GM23338 (cell line): ENCODE results near the gene ANXA3. TPM values are rescaled to one million over a fixed set of nuclear protein-coding genes. Genes with fewer than 3 reads are reported as not detected.

Source experiments
- ATAC-seq: fragments of 200-7000 bp; cut with Tn5 transposase; 3 replicates; pipeline ENCODE4 v1.9.1; 2020
- DNase-seq: peaks from one replicate; pipeline ENCODE4 v3.0.0-alpha.2; 2015; ENCODE audit warnings: low spot score
- H2AFZ ChIP-seq: fragments of 200-600 bp; sonication (generic); 2 replicates; pipeline ENCODE4 v1.8.0; 2016; ENCODE audit warnings: antibody characterized with exemption, mild to moderate bottlenecking, moderate library complexity
- H3F3A ChIP-seq: fragments of 200-600 bp; sonication (generic); replicated peaks from 2 replicates; pipeline ENCODE4 v1.8.0; 2017; ENCODE audit warnings: antibody characterized with exemption, mixed run types, low read depth
- H3K27ac ChIP-seq: fragments of 200-600 bp; sonication (generic); 2 replicates; pipeline ENCODE4 v1.6.1; 2016; ENCODE audit warnings: low read depth
- H3K27me3 ChIP-seq: fragments of 200-600 bp; sonication (generic); 2 replicates; pipeline ENCODE4 v1.8.0; 2016; ENCODE audit warnings: mild to moderate bottlenecking, mixed run types, moderate library complexity; ENCODE audit not compliant: insufficient read depth
- H3K36me3 ChIP-seq: fragments of 200-600 bp; sonication (generic); 2 replicates; pipeline ENCODE4 v1.8.0; 2016; ENCODE audit warnings: mild to moderate bottlenecking; ENCODE audit not compliant: insufficient read depth
- H3K4me1 ChIP-seq: fragments of 200-600 bp; sonication (generic); 2 replicates; pipeline ENCODE4 v1.8.0; 2016; ENCODE audit warnings: mild to moderate bottlenecking, moderate library complexity; ENCODE audit not compliant: insufficient read depth
- H3K4me2 ChIP-seq: fragments of 200-600 bp; sonication (generic); 2 replicates; pipeline ENCODE4 v1.7.1; 2017; ENCODE audit warnings: mixed run types
- H3K4me3 ChIP-seq: fragments of 200-600 bp; sonication (generic); 2 replicates; pipeline ENCODE4 v1.6.1; 2016; ENCODE audit warnings: mixed run types
- H3K79me2 ChIP-seq: fragments of 200-600 bp; sonication (generic); replicated peaks from 2 replicates; pipeline ENCODE4 v1.8.0; 2017; ENCODE audit warnings: mild to moderate bottlenecking; ENCODE audit not compliant: insufficient read depth
- H3K9me2 ChIP-seq: fragments of 200-600 bp; sonication (generic); 2 replicates; pipeline ENCODE4 v1.8.0; 2017; ENCODE audit not compliant: insufficient read depth
- H4K20me1 ChIP-seq: fragments of 200-600 bp; sonication (generic); replicated peaks from 2 replicates; pipeline ENCODE4 v1.8.0; 2017; ENCODE audit warnings: mild to moderate bottlenecking; ENCODE audit not compliant: insufficient read depth
- H3K27ac Mint-ChIP-seq: 2 replicates; pipeline ENCODE4 v1.8.0; 2020; ENCODE audit warnings: inconsistent platforms, mild to moderate bottlenecking, moderate library complexity, mixed read lengths
- H3K27me3 Mint-ChIP-seq: 3 replicates; pipeline ENCODE4 v1.8.0; 2022; ENCODE audit warnings: low read depth, mild to moderate bottlenecking, moderate library complexity, mixed read lengths, inconsistent platforms; ENCODE audit not compliant: insufficient read depth, poor library complexity
- H3K36me3 Mint-ChIP-seq: 3 replicates; pipeline ENCODE4 v1.8.0; 2021; ENCODE audit warnings: low read depth, mild to moderate bottlenecking, inconsistent platforms, moderate library complexity, mixed read lengths
- H3K4me1 Mint-ChIP-seq: 3 replicates; pipeline ENCODE4 v1.8.0; 2020; ENCODE audit warnings: mild to moderate bottlenecking, inconsistent platforms, mixed read lengths
- H3K4me3 Mint-ChIP-seq: 3 replicates; pipeline ENCODE4 v1.8.0; 2021; ENCODE audit warnings: moderate library complexity, mild to moderate bottlenecking, inconsistent platforms, mixed read lengths
- H3K9me3 Mint-ChIP-seq: 3 replicates; pipeline ENCODE4 v1.8.0; 2020; ENCODE audit warnings: moderate library complexity, mild to moderate bottlenecking, inconsistent platforms, mixed read lengths
- CREB1 ChIP-seq: fragments of 250-450 bp; sonication (Bioruptor Pico); IDR thresholded peaks from 2 replicates; pipeline ENCODE4 v1.5.0; 2020; ENCODE audit warnings: low read depth, mild to moderate bottlenecking, moderate library complexity
- EZH2phosphoT487 ChIP-seq: fragments of 200-600 bp; sonication (generic); IDR thresholded peaks from one replicate; pipeline ENCODE4 v1.8.1; 2018; ENCODE audit warnings: antibody characterized with exemption; ENCODE audit not compliant: unreplicated experiment
- JUNB ChIP-seq: IDR thresholded peaks from one replicate; pipeline ENCODE4 v1.6.1; 2016; ENCODE audit warnings: antibody characterized with exemption; ENCODE audit not compliant: unreplicated experiment
- NANOG ChIP-seq: IDR thresholded peaks from 2 replicates; pipeline ENCODE4 v1.6.1; 2016; ENCODE audit warnings: antibody characterized with exemption, borderline replicate concordance
- POLR2AphosphoS5 ChIP-seq: IDR thresholded peaks from 2 replicates; pipeline ENCODE4 v1.6.1; 2016; ENCODE audit warnings: antibody characterized with exemption, low read depth
- STAT1 ChIP-seq: IDR thresholded peaks from one replicate; pipeline ENCODE4 v1.6.1; 2016; ENCODE audit warnings: antibody characterized with exemption; ENCODE audit not compliant: unreplicated experiment
- ZNF114 ChIP-seq: fragments of 250-450 bp; sonication (Bioruptor Pico); IDR thresholded peaks from 2 replicates; pipeline ENCODE4 v1.5.0; 2020; ENCODE audit warnings: mild to moderate bottlenecking, moderate library complexity
- ZNF331 ChIP-seq: fragments of 250-450 bp; sonication (Bioruptor Pico); IDR thresholded peaks from 2 replicates; pipeline ENCODE4 v1.5.0; 2020; ENCODE audit warnings: low read depth, mild to moderate bottlenecking, moderate library complexity
- polyA plus RNA-seq: library from polyadenylated mRNA; unstranded; fragments of >200 nt; fragmentation: Nextera tagmentation; extraction: Ambion mirVana; gene quantifications from 2 replicates; pipeline ENCODE4 v1.2.1, GENCODE V29; 2016
- total RNA-seq: library from RNA; depleted of rRNA; stranded (reverse); fragments of >200 nt; shearing (Covaris generic); gene quantifications from 2 replicates; pipeline ENCODE4 v1.2.3, GENCODE V29; 2014
- TF ChIP-seq, protein P1 (sequence below): fragments of 250-450 bp; sonication (Bioruptor Pico); IDR thresholded peaks from 2 replicates; pipeline ENCODE4 v1.5.0; 2020; ENCODE audit warnings: mild to moderate bottlenecking, moderate library complexity
- TF ChIP-seq, protein P2 (sequence below): IDR thresholded peaks from one replicate; pipeline ENCODE4 v1.6.1; 2018; ENCODE audit warnings: antibody characterized with exemption; ENCODE audit not compliant: unreplicated experiment

ANXA3 gene
- total and polyA plus RNA-seq, 2 experiments from 2014 or later, result 20.3 to 31.5 TPM

DNA sequence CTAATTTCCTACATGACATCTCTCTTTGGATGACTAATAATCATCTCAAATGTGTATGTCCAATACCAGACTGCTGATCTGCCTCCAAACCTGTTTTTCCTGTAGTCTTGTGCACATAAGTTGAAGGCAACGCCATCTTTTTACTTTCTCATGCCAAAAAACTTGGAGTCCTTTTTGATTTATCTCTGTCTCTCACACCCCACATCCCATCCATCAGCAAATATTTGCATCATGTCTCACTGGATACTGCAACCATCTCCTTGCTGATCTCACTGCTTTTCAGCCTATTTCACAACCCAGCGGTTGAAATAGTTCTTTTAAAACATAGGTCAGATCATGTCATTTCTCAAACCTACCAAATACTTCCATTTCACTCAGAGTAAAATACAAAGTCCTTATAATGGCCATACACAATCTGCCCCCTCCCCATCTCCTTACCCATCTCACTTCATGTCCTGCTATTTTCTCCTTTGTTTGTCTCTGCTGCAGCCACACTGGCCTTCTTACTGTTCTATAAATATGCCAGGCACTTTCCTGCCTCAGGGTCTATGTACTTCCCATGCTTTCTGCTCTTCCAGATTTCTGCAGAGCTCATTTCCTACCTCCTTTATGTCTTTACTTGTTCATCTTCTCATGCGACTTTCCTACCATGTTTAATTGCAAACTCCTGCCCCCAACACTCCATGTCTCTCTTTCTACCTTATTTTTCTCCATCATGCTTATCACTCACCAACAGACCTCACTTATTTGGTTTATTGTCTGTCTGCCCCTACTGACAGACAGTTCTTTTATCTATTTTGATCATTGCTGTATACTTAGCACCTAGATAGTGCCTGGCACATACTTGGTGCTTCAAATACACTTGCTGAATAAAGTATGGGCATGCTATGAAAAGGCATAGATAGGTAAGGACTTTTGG, 98.8 kb downstream of the ANXA3 start:
- Histone ChIP-seq H3K79me2 (no peaks in the 10 kb centered on the region), H2AFZ (no peak overlapping the region), H3K9me2 (no peaks in the 10 kb centered on the region; the same call in 1 of the 2 replicates), H3K4me2 (no peak overlapping the region), H3K27ac (no peak overlapping the region), H3K36me3 (no peaks in the 10 kb centered on the region), H3K4me3 (no peak overlapping the region), H3K27me3 (no peaks in the 10 kb centered on the region), H3K4me1 (0 out of 2 replicates have a peak, but pooled peaks cover 9% of the 10 kb centered on the region), H4K20me1 (no peaks in the 10 kb centered on the region), H3F3A (no peaks in the 10 kb centered on the region)
- Mint-ChIP-seq H3K27ac (no peak overlapping the region), H3K4me3 (no peak overlapping the region), H3K9me3 (no peaks in the 10 kb centered on the region), H3K27me3 (peaks cover 2% of the 10 kb centered on the region), H3K4me1 (peaks cover 5% of the 10 kb centered on the region; the same call in 1 of the 3 replicates), H3K36me3 (no peaks in the 10 kb centered on the region)
- TF ChIP-seq, protein P1, sequence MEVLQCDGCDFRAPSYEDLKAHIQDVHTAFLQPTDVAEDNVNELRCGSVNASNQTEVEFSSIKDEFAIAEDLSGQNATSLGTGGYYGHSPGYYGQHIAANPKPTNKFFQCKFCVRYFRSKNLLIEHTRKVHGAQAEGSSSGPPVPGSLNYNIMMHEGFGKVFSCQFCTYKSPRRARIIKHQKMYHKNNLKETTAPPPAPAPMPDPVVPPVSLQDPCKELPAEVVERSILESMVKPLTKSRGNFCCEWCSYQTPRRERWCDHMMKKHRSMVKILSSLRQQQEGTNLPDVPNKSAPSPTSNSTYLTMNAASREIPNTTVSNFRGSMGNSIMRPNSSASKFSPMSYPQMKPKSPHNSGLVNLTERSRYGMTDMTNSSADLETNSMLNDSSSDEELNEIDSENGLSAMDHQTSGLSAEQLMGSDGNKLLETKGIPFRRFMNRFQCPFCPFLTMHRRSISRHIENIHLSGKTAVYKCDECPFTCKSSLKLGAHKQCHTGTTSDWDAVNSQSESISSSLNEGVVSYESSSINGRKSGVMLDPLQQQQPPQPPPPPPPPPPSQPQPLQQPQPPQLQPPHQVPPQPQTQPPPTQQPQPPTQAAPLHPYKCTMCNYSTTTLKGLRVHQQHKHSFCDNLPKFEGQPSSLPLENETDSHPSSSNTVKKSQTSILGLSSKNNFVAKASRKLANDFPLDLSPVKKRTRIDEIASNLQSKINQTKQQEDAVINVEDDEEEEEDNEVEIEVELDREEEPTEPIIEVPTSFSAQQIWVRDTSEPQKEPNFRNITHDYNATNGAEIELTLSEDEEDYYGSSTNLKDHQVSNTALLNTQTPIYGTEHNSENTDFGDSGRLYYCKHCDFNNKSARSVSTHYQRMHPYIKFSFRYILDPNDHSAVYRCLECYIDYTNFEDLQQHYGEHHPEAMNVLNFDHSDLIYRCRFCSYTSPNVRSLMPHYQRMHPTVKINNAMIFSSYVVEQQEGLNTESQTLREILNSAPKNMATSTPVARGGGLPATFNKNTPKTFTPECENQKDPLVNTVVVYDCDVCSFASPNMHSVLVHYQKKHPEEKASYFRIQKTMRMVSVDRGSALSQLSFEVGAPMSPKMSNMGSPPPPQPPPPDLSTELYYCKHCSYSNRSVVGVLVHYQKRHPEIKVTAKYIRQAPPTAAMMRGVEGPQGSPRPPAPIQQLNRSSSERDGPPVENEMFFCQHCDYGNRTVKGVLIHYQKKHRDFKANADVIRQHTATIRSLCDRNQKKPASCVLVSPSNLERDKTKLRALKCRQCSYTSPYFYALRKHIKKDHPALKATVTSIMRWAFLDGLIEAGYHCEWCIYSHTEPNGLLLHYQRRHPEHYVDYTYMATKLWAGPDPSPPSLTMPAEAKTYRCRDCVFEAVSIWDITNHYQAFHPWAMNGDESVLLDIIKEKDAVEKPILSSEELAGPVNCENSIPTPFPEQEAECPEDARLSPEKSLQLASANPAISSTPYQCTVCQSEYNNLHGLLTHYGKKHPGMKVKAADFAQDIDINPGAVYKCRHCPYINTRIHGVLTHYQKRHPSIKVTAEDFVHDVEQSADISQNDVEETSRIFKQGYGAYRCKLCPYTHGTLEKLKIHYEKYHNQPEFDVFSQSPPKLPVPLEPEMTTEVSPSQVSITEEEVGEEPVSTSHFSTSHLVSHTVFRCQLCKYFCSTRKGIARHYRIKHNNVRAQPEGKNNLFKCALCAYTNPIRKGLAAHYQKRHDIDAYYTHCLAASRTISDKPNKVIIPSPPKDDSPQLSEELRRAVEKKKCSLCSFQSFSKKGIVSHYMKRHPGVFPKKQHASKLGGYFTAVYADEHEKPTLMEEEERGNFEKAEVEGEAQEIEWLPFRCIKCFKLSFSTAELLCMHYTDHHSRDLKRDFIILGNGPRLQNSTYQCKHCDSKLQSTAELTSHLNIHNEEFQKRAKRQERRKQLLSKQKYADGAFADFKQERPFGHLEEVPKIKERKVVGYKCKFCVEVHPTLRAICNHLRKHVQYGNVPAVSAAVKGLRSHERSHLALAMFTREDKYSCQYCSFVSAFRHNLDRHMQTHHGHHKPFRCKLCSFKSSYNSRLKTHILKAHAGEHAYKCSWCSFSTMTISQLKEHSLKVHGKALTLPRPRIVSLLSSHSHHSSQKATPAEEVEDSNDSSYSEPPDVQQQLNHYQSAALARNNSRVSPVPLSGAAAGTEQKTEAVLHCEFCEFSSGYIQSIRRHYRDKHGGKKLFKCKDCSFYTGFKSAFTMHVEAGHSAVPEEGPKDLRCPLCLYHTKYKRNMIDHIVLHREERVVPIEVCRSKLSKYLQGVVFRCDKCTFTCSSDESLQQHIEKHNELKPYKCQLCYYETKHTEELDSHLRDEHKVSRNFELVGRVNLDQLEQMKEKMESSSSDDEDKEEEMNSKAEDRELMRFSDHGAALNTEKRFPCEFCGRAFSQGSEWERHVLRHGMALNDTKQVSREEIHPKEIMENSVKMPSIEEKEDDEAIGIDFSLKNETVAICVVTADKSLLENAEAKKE, result no peak
- no peak for TF ChIP-seq ZNF331 (CRISPR knock-in tag)
- DNase-seq (no peak), ATAC-seq (no peak)

DNA sequence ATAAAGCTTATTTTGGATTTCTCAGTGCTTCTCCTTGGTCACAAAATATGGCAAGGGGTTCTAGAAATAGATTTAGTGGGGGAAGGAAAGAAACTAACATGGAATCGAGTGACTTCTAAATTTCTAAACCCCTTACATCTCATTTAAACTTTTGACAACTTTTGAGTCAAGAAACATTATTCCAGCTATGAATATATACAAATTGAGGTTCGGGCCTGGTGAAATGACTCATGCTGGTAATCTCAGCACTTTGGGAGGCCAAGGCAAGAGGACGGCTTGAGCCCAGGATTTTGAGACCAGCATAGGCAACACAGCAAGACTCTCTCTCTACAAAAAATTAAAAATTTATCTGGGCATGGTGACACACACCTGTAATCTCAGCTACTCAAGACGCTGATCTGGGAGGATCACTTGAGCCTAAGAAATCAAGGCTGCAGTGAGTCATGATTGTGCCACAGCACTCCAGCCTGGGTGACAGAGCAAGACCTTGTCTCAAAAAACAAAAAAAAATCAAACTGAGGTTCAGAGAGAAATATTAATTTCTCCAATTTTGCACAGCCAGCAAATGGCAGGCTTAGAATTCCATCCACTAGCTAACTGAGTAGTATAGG, 99.8 kb downstream of the ANXA3 start:
- Mint-ChIP-seq H3K27me3 (peaks cover 2% of the 10 kb centered on the region), H3K36me3 (no peaks in the 10 kb centered on the region), H3K4me3 (no peak overlapping the region), H3K27ac (no peak overlapping the region), H3K4me1 (no peaks in the 10 kb centered on the region), H3K9me3 (no peaks in the 10 kb centered on the region)
- Histone ChIP-seq H3K27ac (no peak overlapping the region), H3K36me3 (no peaks in the 10 kb centered on the region), H2AFZ (no peak overlapping the region), H4K20me1 (no peaks in the 10 kb centered on the region), H3K4me2 (no peak overlapping the region), H3K27me3 (no peaks in the 10 kb centered on the region), H3K79me2 (no peaks in the 10 kb centered on the region), H3K4me3 (no peak overlapping the region), H3K9me2 (no peaks in the 10 kb centered on the region; the same call in 1 of the 2 replicates), H3F3A (no peaks in the 10 kb centered on the region), H3K4me1 (0 out of 2 replicates have a peak, but pooled peaks cover 3% of the 10 kb centered on the region)
- ATAC-seq, result no peak
- DNase-seq, result no peak
- TF ChIP-seq ZNF331 (CRISPR knock-in tag), result no peak
- TF ChIP-seq STAT1, result no peak
- no peak for TF ChIP-seq NANOG
- TF ChIP-seq, protein P2, sequence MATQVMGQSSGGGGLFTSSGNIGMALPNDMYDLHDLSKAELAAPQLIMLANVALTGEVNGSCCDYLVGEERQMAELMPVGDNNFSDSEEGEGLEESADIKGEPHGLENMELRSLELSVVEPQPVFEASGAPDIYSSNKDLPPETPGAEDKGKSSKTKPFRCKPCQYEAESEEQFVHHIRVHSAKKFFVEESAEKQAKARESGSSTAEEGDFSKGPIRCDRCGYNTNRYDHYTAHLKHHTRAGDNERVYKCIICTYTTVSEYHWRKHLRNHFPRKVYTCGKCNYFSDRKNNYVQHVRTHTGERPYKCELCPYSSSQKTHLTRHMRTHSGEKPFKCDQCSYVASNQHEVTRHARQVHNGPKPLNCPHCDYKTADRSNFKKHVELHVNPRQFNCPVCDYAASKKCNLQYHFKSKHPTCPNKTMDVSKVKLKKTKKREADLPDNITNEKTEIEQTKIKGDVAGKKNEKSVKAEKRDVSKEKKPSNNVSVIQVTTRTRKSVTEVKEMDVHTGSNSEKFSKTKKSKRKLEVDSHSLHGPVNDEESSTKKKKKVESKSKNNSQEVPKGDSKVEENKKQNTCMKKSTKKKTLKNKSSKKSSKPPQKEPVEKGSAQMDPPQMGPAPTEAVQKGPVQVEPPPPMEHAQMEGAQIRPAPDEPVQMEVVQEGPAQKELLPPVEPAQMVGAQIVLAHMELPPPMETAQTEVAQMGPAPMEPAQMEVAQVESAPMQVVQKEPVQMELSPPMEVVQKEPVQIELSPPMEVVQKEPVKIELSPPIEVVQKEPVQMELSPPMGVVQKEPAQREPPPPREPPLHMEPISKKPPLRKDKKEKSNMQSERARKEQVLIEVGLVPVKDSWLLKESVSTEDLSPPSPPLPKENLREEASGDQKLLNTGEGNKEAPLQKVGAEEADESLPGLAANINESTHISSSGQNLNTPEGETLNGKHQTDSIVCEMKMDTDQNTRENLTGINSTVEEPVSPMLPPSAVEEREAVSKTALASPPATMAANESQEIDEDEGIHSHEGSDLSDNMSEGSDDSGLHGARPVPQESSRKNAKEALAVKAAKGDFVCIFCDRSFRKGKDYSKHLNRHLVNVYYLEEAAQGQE, result no peak
- TF ChIP-seq JUNB, result no peak
- TF ChIP-seq EZH2phosphoT487, result no peak
- TF ChIP-seq POLR2AphosphoS5, result no peak
- TF ChIP-seq ZNF114 (CRISPR knock-in tag), result no peak
- no peak for TF ChIP-seq CREB1 (CRISPR knock-in tag)
